ENCODE measurements around the gene POLR2I.

- no peak for TF ChIP-seq CTCF (optimal IDR thresholded peaks at IDR 0.05 in 1 of 3, IDR thresholded peaks at IDR 0.05 in 1 of 3, conservative IDR thresholded peaks at IDR 0.05 in 1 of 3; ENCODE audit: extremely low read depth in 1 of 3, insufficient read depth in 2 of 3, low read length in 3 of 3)
- no peak for TF ChIP-seq EZH2 (IDR thresholded peaks at IDR 0.05; ENCODE audit: low read length)
Measured at GRCh38 chr19:36103040-36103626, 11.5 kb downstream of the POLR2I start.
